H1 (cell line): Measurements from ENCODE around the gene MAP3K1. TPM values are rescaled to one million over a fixed set of nuclear protein-coding genes. Genes with fewer than 3 reads are reported as not detected.

Experiments
- CTCF ChIA-PET: fragments of 300-600 bp; sonication (Branson Sonifier 250); formaldehyde crosslinking; loops from one replicate; lab custom pipeline; 2021; ENCODE audit not compliant: partially characterized antibody; lab: Charles Lee
- POLR2A ChIA-PET: fragments of 300-600 bp; sonication (Branson Sonifier 250); formaldehyde crosslinking; loops from one replicate; lab custom pipeline; 2021; ENCODE audit warnings: inconsistent platforms; ENCODE audit not compliant: partially characterized antibody; lab: Charles Lee
- DNase-seq, 2 experiments: peaks; one replicate each; pipeline versions ENCODE4 v3.0.0 to v3.0.0-alpha.2; 2010 to 2022; ENCODE audit warnings: low spot score in 2 of 2, low read depth in 1 of 2, mixed read lengths in 1 of 2
- FAIRE-seq: peaks from 2 replicates; lab custom pipeline; 2011; peaks lifted over from hg19 to GRCh38; lab: Jason Lieb, UNC
- H2AFZ ChIP-seq: 2 replicates; pipeline ENCODE4 v1.8.1; 2012; ENCODE audit warnings: low read length, inconsistent platforms
- H2AK5ac ChIP-seq: 2 replicates; pipeline ENCODE4 v1.6.1; 2013; ENCODE audit warnings: low read depth, low read length
- H2BK120ac ChIP-seq: replicated peaks from 2 replicates; pipeline ENCODE3; 2013; ENCODE audit warnings: low read depth, low read length, inconsistent platforms
- H2BK12ac ChIP-seq: 2 replicates; pipeline ENCODE4 v1.6.1; 2013; ENCODE audit warnings: low read depth, low read length
- H2BK15ac ChIP-seq: 2 replicates; pipeline ENCODE4 v1.6.1; 2013; ENCODE audit warnings: low read length
- H2BK20ac ChIP-seq: 2 replicates; pipeline ENCODE4 v1.6.1; 2013; ENCODE audit warnings: low read length
- H2BK5ac ChIP-seq: 2 replicates; pipeline ENCODE4 v1.6.1; 2013; ENCODE audit warnings: low read depth, low read length
- H3K14ac ChIP-seq: 2 replicates; pipeline ENCODE4 v1.6.1; 2013; ENCODE audit warnings: inconsistent platforms; ENCODE audit not compliant: insufficient read length
- H3K18ac ChIP-seq: 2 replicates; pipeline ENCODE4 v1.6.1; 2013; ENCODE audit warnings: low read length; ENCODE audit errors: extremely low read depth
- H3K23ac ChIP-seq: 2 replicates; pipeline ENCODE4 v1.6.1; 2013; ENCODE audit warnings: inconsistent platforms; ENCODE audit not compliant: insufficient read length
- H3K23me2 ChIP-seq: 2 replicates; pipeline ENCODE4 v1.6.1; 2013; ENCODE audit warnings: low read depth, low read length
- H3K27ac ChIP-seq: 2 replicates; pipeline ENCODE4 v1.6.1; 2011; ENCODE audit warnings: low read depth, low read length, inconsistent platforms
- H3K27me3 ChIP-seq, 4 experiments: replicated peaks in 1 of 4; 1 replicate in 1 of 4; 2 replicates in 3 of 4; pipeline versions ENCODE4 v1.6.1 to v1.8.1; 2011 to 2013; ENCODE audit warnings: low read length in 3 of 4, mild to moderate bottlenecking in 3 of 4, inconsistent platforms in 2 of 4, mixed read lengths in 2 of 4, moderate library complexity in 1 of 4; ENCODE audit not compliant: control insufficient read depth in 3 of 4, insufficient read depth in 3 of 4; ENCODE audit errors: extremely low read depth in 1 of 4
- H3K36me3 ChIP-seq, 4 experiments: 2 replicates each; pipeline versions ENCODE4 v1.6.1 to v1.8.1; 2011 to 2013; ENCODE audit warnings: mild to moderate bottlenecking in 4 of 4, low read length in 3 of 4, moderate library complexity in 2 of 4, control low read depth in 1 of 4, inconsistent platforms in 1 of 4; ENCODE audit not compliant: insufficient read depth in 4 of 4, control insufficient read depth in 2 of 4
- H3K4ac ChIP-seq: replicated peaks from 2 replicates; pipeline ENCODE3; 2013; ENCODE audit warnings: low read length, low read depth, mixed read lengths, inconsistent platforms; ENCODE audit not compliant: insufficient read length
- H3K4me1 ChIP-seq, 4 experiments: replicated peaks in 1 of 4; 1 replicate in 1 of 4; 2 replicates in 3 of 4; pipeline versions ENCODE4 v1.6.1 to v1.8.1; 2011 to 2013; ENCODE audit warnings: low read length in 3 of 4, inconsistent platforms in 2 of 4, mixed read lengths in 1 of 4; ENCODE audit not compliant: insufficient read depth in 4 of 4, control insufficient read depth in 3 of 4
- H3K4me2 ChIP-seq, 2 experiments: 2 replicates each; pipeline versions ENCODE4 v1.6.1 to v1.8.1; 2011 to 2013; ENCODE audit warnings: low read depth in 2 of 2, low read length in 2 of 2, control low read depth in 1 of 2, inconsistent platforms in 1 of 2, mild to moderate bottlenecking in 1 of 2; ENCODE audit not compliant: insufficient read depth in 1 of 2
- H3K4me3 ChIP-seq, 4 experiments: fragments of 200-600, 300-600 bp in 1 of 4; sonication (generic), shearing (Covaris generic), sonication (Bioruptor Twin) in 1 of 4; 2 replicates each; pipeline versions ENCODE4 v1.5.1 to v1.8.1; 2011 to 2016; ENCODE audit warnings: low read length in 4 of 4, low read depth in 3 of 4, control low read depth in 2 of 4, inconsistent platforms in 2 of 4, mild to moderate bottlenecking in 2 of 4, mixed read lengths in 1 of 4, moderate library complexity in 1 of 4; ENCODE audit not compliant: insufficient read depth in 2 of 4; ENCODE audit errors: extremely low read depth in 1 of 4
- H3K56ac ChIP-seq: replicated peaks from 2 replicates; pipeline ENCODE3; 2013; ENCODE audit warnings: low read depth, mild to moderate bottlenecking, mixed read lengths, low read length, inconsistent platforms; ENCODE audit not compliant: insufficient read length
- H3K79me1 ChIP-seq: 2 replicates; pipeline ENCODE4 v1.6.1; 2013; ENCODE audit warnings: low read depth, low read length, control low read depth
- H3K79me2 ChIP-seq, 2 experiments: 2 replicates each; pipeline versions ENCODE4 v1.6.1 to v1.8.1; 2012 to 2013; ENCODE audit warnings: low read length in 2 of 2, mild to moderate bottlenecking in 2 of 2, inconsistent platforms in 1 of 2; ENCODE audit not compliant: insufficient read depth in 2 of 2, control insufficient read depth in 1 of 2
- H3K9ac ChIP-seq, 4 experiments: replicated peaks in 1 of 4; 1 replicate in 1 of 4; 2 replicates in 3 of 4; pipeline versions ENCODE4 v1.6.1 to v1.8.1; 2011 to 2013; ENCODE audit warnings: low read depth in 3 of 4, low read length in 3 of 4, control low read depth in 2 of 4, mild to moderate bottlenecking in 2 of 4, moderate library complexity in 2 of 4, inconsistent platforms in 1 of 4; ENCODE audit errors: extremely low read depth in 1 of 4
- H3K9me3 ChIP-seq, 2 experiments: 2 replicates each; pipeline versions ENCODE4 v1.6.1 to v1.8.1; 2012 to 2013; ENCODE audit warnings: mild to moderate bottlenecking in 2 of 2, moderate library complexity in 2 of 2, control low read depth in 1 of 2, inconsistent platforms in 1 of 2, low read depth in 1 of 2, low read length in 1 of 2, mixed read lengths in 1 of 2; ENCODE audit not compliant: insufficient read depth in 2 of 2
- H4K20me1 ChIP-seq, 2 experiments: replicated peaks in 1 of 2; 2 replicates each; pipeline versions ENCODE3 to v1.8.1; 2011 to 2013; ENCODE audit warnings: inconsistent platforms in 2 of 2, low read length in 2 of 2, mild to moderate bottlenecking in 1 of 2; ENCODE audit not compliant: insufficient read depth in 2 of 2, control insufficient read depth in 1 of 2
- H4K5ac ChIP-seq: 2 replicates; pipeline ENCODE4 v1.6.1; 2013; ENCODE audit warnings: low read length, low read depth, mixed read lengths, inconsistent platforms; ENCODE audit not compliant: insufficient read length
- H4K8ac ChIP-seq: 2 replicates; pipeline ENCODE4 v1.8.0; 2013; ENCODE audit warnings: mild to moderate bottlenecking, moderate library complexity, low read length, inconsistent platforms; ENCODE audit not compliant: insufficient read depth; ENCODE audit errors: extremely low read depth
- H4K91ac ChIP-seq: replicated peaks from 2 replicates; pipeline ENCODE3; 2013; ENCODE audit warnings: low read length, mixed read lengths, inconsistent platforms; ENCODE audit not compliant: insufficient read length
- BRCA1 ChIP-seq: IDR thresholded peaks from 2 replicates; pipeline ENCODE4 v1.6.1; 2012; ENCODE audit warnings: low read depth, low read length, improper control_type of control experiment
- CBX5 ChIP-seq: fragments of 300-800, 300-1000 bp; sonication (generic); IDR thresholded peaks from 2 replicates; pipeline ENCODE4 v1.7.1; 2016; ENCODE audit warnings: antibody characterized with exemption, low read length, low read depth
- CHD1 ChIP-seq: IDR thresholded peaks from 2 replicates; pipeline ENCODE4 v1.6.1; 2012; ENCODE audit warnings: low read depth, low read length, improper control_type of control experiment
- CHD2 ChIP-seq: IDR thresholded peaks from 2 replicates; pipeline ENCODE4 v1.6.1; 2012; ENCODE audit warnings: low read length, improper control_type of control experiment
- CREB1 ChIP-seq: IDR thresholded peaks from 2 replicates; pipeline ENCODE4 v1.6.1; 2012; ENCODE audit warnings: inconsistent platforms
- EZH2 ChIP-seq: fragments of 200-600 bp; sonication (generic); IDR thresholded peaks from 2 replicates; pipeline ENCODE4 v1.7.1; 2012; ENCODE audit warnings: low read depth, mild to moderate bottlenecking, moderate library complexity, low read length, inconsistent platforms; ENCODE audit not compliant: severe bottlenecking
- FOSL1 ChIP-seq: IDR thresholded peaks from 2 replicates; pipeline ENCODE4 v1.6.1; 2011; ENCODE audit warnings: mild to moderate bottlenecking, low read depth, low read length, moderate library complexity; ENCODE audit not compliant: insufficient read depth
- RXRA ChIP-seq: IDR thresholded peaks from 2 replicates; pipeline ENCODE4 v1.6.1; 2011; ENCODE audit warnings: low read depth, mild to moderate bottlenecking, low read length, moderate library complexity; ENCODE audit not compliant: insufficient read depth
- SIRT6 ChIP-seq: IDR thresholded peaks from one replicate; pipeline ENCODE4 v1.7.1; 2012; ENCODE audit warnings: low read length, inconsistent platforms
- TCF12 ChIP-seq: IDR thresholded peaks from 2 replicates; pipeline ENCODE4 v1.6.1; 2011; ENCODE audit warnings: low read depth, mild to moderate bottlenecking, low read length
- USF2 ChIP-seq: IDR thresholded peaks from 2 replicates; pipeline ENCODE4 v1.6.1; 2011; ENCODE audit warnings: low read length, improper control_type of control experiment
- WGBS, 2 experiments: shearing (Covaris generic) in 1 of 2; methylation state at CpG; one replicate each; pipeline versions ENCODE4 v1.1.6 to v1.1.7; 2013 to 2015; ENCODE audit warnings: low lambda C conversion rate in 2 of 2, mixed read lengths in 2 of 2, inconsistent platforms in 1 of 2, low coverage in 1 of 2, missing lambda C conversion rate in 1 of 2; ENCODE audit not compliant: insufficient replicate concordance in 2 of 2, insufficient coverage in 1 of 2, insufficient read length in 1 of 2; ENCODE audit errors: extremely low coverage in 1 of 2, missing lambda C conversion rate in 1 of 2; 5-methylcytosine and 5-hydroxymethylcytosine counted together
- polyA plus RNA-seq, 7 experiments: library from polyadenylated mRNA; depleted of rRNA in 3 of 7; stranded (reverse) in 5 of 7; unstranded in 2 of 7; fragments of >200 nt in 5 of 7; fragments of 200-250 nt in 2 of 7; gene quantifications; 1 replicate in 5 of 7; 2 replicates in 1 of 7; 4 replicates in 1 of 7; pipeline versions ENCODE4 v1.2.1 to v1.2.3, GENCODE V29; 2011 to 2013; ENCODE audit warnings: missing spikeins in 2 of 7, mixed read lengths in 2 of 7
- total RNA-seq: library from RNA; stranded (reverse); fragmentation: NEBNext Ultra II Directional; extraction: Animal tissue kit (Norgen Biotek cat#: 25700); gene quantifications from 2 replicates; pipeline ENCODE4 v1.2.1, GENCODE V29; 2021

The MAP3K1 gene
- total and polyA plus RNA-seq, 2 of the 8 experiments (the other 6 are each of a cell fraction or from before 2014, with no cell fraction given) = 3.9 to 11.8 TPM

DNA sequence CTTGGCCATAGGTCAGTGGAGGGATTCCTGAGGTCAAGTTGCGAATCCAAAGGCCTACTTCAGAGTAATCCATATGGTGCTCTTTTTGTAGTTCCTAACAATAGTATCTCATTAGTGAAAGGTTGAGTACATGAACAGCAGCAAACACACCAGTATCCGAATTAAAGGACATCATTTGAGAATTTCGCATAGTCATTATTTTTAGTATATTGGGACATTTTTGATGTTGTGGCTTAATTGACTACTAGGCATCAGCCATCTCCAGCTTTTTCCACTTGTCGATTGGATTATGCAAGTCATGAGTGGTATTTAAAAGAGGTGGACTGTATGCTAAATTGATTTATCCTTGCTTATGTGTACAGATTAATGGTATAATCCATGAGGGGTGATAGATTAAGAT, 23.7 kb downstream of the MAP3K1 start:
- H3K4me1 ChIP-seq = peaks cover 0 to 15% (median 2%) of the 10 kb centered on the region in 4 experiments; a peak in 3 of 7 replicates
- H3K56ac ChIP-seq = no peak overlapping the region
- H4K5ac ChIP-seq = no peak overlapping the region
- H3K23ac ChIP-seq = no peak overlapping the region
- H2BK5ac ChIP-seq = no peak overlapping the region
- no peak overlapping the region for H2BK15ac ChIP-seq
- no peak overlapping the region for H3K4me2 ChIP-seq
- ChIA-PET POLR2A (no interaction called here), CTCF (interaction anchor here (0.6 to 11.2 kb wide), 31 partner anchors 9 to 902 kb away, joined by 3 to 146 read pairs (median 4); partner anchors contain the start of gene MAP3K1)
- H3K9ac ChIP-seq = no peak overlapping the region
- no peak overlapping the region for H3K4me3 ChIP-seq
- no peak overlapping the region for H3K27ac ChIP-seq
- no peaks in the 10 kb centered on the region for H3K23me2 ChIP-seq
- no peaks in the 10 kb centered on the region for H3K36me3 ChIP-seq
- no peaks in the 10 kb centered on the region for H4K20me1 ChIP-seq
- H2BK120ac ChIP-seq = no peak overlapping the region
- no peak overlapping the region for H4K8ac ChIP-seq
- no peaks in the 10 kb centered on the region; the same call in 1 of the 2 replicates for H3K79me1 ChIP-seq
- peaks cover 0 to 94% of the 10 kb centered on the region in 2 experiments; a peak in 3 of 4 replicates for H3K79me2 ChIP-seq
- H3K18ac ChIP-seq = no peak overlapping the region
- H2BK20ac ChIP-seq = no peak overlapping the region
- no peak overlapping the region for H3K4ac ChIP-seq
- H2AFZ ChIP-seq = no peak overlapping the region
- H2AK5ac ChIP-seq = no peak overlapping the region
- DNase-seq (no peak), FAIRE-seq (no peak)
- no peaks in the 10 kb centered on the region for H3K27me3 ChIP-seq
- no peak overlapping the region for H3K14ac ChIP-seq
- no peak overlapping the region for H2BK12ac ChIP-seq
- H3K9me3 ChIP-seq = no peaks in the 10 kb centered on the region
- WGBS, 2 experiments = 95% methylated on average over 4 of the region's 4 CpGs; no CpG with 5 or more reads in 1 of the 2 experiments
- no peak overlapping the region for H4K91ac ChIP-seq
- no peak for TF ChIP-seq FOSL1
- TF ChIP-seq SIRT6 = no peak
- TF ChIP-seq RXRA = no peak
- TF ChIP-seq CREB1 = no peak
- no peak for TF ChIP-seq EZH2
- no peak for TF ChIP-seq USF2
- no peak for TF ChIP-seq CHD1
- no peak for TF ChIP-seq CBX5
- no peak for TF ChIP-seq CHD2
- no peak for TF ChIP-seq BRCA1
- no peak for TF ChIP-seq TCF12
